GM12878 (cell line): Measurements from ENCODE around the gene MTIF3. TPM values are rescaled to one million over a fixed set of nuclear protein-coding genes. Genes with fewer than 3 reads are reported as not detected.

Experiments used
- BCLAF1 ChIP-seq: fragments of 450-650 bp; IDR thresholded peaks from 2 replicates; pipeline ENCODE4 v1.6.1; 2017; ENCODE audit warnings: antibody characterized with exemption, mild to moderate bottlenecking, moderate library complexity
- BMI1 ChIP-seq: fragments of 450-650 bp; IDR thresholded peaks from 2 replicates; pipeline ENCODE4 v1.6.1; 2016; ENCODE audit warnings: mild to moderate bottlenecking, moderate library complexity, borderline replicate concordance
- CREB1 ChIP-seq: IDR thresholded peaks from 2 replicates; pipeline ENCODE4 v1.6.1; 2012; ENCODE audit warnings: low read depth, mild to moderate bottlenecking, inconsistent platforms
- MAX ChIP-seq: IDR thresholded peaks from 2 replicates; pipeline ENCODE4 v1.6.1; 2012; ENCODE audit warnings: low read depth, low read length, improper control_type of control experiment
- RUNX3 ChIP-seq: IDR thresholded peaks from 2 replicates; pipeline ENCODE4 v1.6.1; 2012; ENCODE audit warnings: low read length, inconsistent platforms
- ZBTB11 ChIP-seq: fragments of 450-650 bp; formaldehyde crosslinking; IDR thresholded peaks from 2 replicates; pipeline ENCODE4 v1.5.0; 2022; ENCODE audit warnings: mild to moderate bottlenecking, missing genetic modification characterization
- polyA plus RNA-seq, 11 experiments: library from polyadenylated mRNA; depleted of rRNA in 4 of 11; unstranded in 6 of 11; stranded (reverse) in 5 of 11; fragments of >200 nt; fragmentation: Nextera tagmentation in 4 of 11; fragmentation: Illumina TruSeq in 1 of 11; extraction: Ambion mirVana in 4 of 11; extraction: Trizol in 1 of 11; gene quantifications; 1 replicate in 1 of 11; 2 replicates in 10 of 11; pipeline versions ENCODE4 v1.2.1 to v1.2.3, GENCODE V29; 2011 to 2016; ENCODE audit warnings: inconsistent platforms in 2 of 11, missing spikeins in 2 of 11, low read depth in 1 of 11
- total RNA-seq, 4 experiments: library from RNA; depleted of rRNA in 3 of 4; stranded (reverse); fragments of >200 nt in 3 of 4; fragmentation: Illumina TruSeq in 1 of 4; extraction: Trizol in 1 of 4; gene quantifications; 2 replicates each; pipeline versions ENCODE4 v1.2.1 to v1.2.3, GENCODE V29; 2013 to 2021

MTIF3 gene
- total and polyA plus RNA-seq, 10 of the 15 experiments (the other 5 are each of a cell fraction or from before 2014, with no cell fraction given) = 22.4 to 73.9 (median 49.7) TPM

- TF ChIP-seq RUNX3 = no peak
- TF ChIP-seq CREB1 = no peak
- no peak for TF ChIP-seq ZBTB11 (CRISPR knock-in tag)
- no peak for TF ChIP-seq BMI1
- no peak for TF ChIP-seq MAX
- TF ChIP-seq BCLAF1 = no peak
Observed at GRCh38 chr13:27389891-27390290, 60.5 kb downstream of the MTIF3 start (continued).
